HG03196 (cell line): ENCODE measurements around the gene DPP7.

Experiments
- ATAC-seq: cut with Tn5 transposase; IDR thresholded peaks from one replicate; pipeline ENCODE4 v1.9.1; 2021; ENCODE audit not compliant: unreplicated experiment

The DPP7 gene

GRCh38 chr9:137112564-137113384 is 1.8 kb downstream of the DPP7 start:
- ATAC-seq = no peak

DNA sequence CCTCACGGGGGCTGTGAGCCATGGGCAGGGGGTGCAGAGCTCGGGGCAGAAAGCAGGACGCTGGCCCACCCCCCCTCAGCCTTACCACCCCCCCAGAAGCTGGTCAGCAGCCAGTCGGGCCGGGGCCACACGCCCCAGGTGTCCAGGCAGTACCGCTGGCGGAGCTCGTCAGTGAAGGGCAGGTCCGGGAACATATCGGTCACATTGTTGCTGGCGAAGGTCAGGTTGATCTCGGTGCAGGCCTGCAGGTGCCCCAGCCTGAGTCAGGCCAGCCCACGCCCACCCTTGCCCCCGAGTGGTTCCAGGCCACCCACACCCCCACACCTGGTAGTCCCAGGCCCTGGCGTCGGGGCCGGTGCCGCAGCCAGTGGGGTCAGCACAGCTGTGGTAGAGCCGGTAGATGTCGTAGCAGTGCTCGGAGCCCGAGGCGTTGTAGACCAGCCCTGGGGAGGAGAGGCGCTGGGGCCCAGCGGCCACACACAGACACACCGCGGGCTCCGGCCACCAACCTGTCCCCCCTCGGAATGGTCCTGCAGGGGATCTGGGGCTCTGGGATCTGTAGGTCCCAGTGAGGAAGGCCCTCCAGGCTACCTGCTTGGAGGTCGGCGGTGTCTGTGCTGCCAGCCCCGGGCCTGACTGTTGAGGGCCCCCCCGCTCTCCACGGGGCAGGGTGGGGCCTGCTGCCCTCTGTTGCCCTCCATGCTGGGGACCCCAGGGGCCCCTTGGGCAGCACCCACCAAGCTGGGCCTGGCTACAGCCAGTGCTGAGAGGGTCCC is 2.6 kb downstream of the DPP7 start:
- ATAC-seq = no peak

DNA sequence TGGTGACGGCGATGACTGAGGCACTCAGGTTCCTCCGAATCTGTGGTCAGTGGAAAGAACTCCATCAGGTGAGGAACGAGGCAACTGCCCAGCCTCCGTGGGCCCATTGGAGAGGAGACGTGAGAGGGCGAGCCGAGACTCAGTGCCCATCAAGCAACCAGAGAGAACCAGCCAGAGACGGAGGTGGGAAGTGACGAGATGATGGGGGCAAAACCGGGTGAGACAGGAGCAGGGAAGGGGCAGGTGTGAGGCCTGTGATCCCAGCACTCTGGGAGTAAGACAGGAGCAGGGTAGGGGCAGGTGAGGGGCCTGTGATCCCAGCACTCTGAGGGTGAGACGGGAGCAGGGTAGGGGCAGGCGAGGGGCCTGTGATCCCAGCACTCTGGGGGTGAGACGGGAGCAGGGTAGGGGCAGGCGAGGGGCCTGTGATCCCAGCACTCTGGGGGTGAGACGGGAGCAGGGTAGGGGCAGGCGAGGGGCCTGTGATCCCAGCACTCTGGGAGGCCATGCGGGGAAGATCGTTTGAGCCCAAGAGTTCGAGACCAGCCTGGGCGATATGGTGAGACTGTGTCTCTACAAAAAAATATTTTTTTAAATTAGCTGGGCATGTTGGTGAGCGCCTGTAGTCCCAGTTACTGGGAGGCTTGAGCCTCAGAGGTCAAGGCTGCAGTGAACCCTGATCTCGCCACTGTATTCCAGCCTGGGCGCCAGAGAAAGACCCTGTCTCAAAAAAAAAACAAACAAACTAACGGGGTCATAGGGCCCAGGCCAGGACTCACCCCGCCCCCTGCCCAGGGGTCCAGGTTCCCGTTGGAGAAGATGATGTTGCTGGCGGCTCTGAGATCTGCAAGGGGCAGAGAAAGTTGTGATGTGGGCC is 3.4 kb downstream of the DPP7 start:
- ATAC-seq = no peak

- no peak for ATAC-seq
Observed at GRCh38 chr9:137110147-137110910, 4.2 kb downstream of the DPP7 start.

- no peak for ATAC-seq
Observed at GRCh38 chr9:137109250-137110146, 5.0 kb downstream of the DPP7 start.

DNA sequence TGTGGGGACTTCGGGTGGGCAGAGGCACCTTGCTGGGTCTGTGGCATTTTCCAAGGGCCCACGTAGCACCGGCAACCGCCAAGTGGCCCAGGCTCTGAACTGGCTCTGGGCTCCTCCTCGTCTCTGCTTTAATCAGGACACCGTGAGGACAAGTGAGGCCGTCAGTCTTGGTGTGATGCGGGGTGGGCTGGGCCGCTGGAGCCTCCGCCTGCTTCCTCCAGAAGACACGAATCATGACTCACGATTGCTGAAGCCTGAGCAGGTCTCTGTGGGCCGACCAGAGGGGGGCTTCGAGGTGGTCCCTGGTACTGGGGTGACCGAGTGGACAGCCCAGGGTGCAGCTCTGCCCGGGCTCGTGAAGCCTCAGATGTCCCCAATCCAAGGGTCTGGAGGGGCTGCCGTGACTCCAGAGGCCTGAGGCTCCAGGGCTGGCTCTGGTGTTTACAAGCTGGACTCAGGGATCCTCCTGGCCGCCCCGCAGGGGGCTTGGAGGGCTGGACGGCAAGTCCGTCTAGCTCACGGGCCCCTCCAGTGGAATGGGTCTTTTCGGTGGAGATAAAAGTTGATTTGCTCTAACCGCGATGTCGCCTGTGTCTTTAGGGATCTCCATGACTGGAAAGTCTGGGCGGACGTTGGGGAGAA is 5.8 kb downstream of the DPP7 start:
- no peak for ATAC-seq

GRCh38 chr9:137107982-137108381 is 6.6 kb downstream of the DPP7 start:
- no peak for ATAC-seq

DNA sequence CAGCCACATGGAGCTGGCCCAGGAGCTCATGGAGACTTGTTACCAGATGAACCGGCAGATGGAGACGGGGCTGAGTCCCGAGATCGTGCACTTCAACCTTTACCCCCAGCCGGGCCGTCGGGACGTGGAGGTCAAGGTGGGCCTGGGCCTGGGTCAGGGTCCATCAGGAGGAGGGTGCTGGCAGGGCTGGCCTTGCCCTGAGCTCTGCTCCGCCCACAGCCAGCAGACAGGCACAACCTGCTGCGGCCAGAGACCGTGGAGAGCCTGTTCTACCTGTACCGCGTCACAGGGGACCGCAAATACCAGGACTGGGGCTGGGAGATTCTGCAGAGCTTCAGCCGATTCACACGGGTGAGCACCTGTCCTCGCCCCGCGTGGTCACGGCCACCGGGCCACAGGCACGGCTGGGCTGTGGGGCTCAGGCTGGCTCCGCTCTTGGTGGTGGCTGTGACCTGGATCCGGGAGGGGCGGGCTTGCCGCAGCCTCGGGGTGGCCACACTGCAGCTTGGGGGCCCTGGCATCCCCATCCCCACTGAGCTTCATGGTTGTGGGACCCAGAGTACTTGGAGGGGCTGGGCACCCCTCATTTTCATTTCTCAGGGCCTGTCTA is 7.1 kb downstream of the DPP7 start:
- ATAC-seq = no peak

DNA sequence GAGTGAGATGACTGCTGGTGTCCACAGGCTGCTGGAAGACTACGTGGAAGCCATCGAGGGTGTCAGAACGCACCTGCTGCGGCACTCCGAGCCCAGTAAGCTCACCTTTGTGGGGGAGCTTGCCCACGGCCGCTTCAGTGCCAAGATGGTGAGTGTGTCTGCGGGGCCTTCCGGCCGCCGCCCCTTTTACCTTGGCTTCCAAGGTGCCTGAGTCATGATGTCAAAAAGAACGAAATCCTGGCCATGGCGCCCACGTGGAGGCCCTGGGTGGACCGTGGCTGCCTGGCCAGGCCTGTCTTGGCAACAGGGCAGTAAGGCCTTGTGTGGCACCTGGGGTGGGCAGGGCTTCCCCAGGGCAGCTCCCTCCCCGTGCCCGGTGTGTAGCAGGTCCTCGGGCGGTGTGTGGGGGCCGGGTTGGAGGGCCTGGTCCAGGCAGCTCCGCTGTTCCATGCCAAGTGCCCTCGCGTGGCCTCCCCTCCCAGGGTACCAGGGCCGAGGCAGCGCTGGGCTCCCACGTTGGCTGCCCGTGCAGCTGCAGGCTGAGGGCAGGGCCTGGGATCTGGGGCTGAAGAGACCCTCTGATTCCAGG is 7.8 kb downstream of the DPP7 start:
- no peak for ATAC-seq

DNA sequence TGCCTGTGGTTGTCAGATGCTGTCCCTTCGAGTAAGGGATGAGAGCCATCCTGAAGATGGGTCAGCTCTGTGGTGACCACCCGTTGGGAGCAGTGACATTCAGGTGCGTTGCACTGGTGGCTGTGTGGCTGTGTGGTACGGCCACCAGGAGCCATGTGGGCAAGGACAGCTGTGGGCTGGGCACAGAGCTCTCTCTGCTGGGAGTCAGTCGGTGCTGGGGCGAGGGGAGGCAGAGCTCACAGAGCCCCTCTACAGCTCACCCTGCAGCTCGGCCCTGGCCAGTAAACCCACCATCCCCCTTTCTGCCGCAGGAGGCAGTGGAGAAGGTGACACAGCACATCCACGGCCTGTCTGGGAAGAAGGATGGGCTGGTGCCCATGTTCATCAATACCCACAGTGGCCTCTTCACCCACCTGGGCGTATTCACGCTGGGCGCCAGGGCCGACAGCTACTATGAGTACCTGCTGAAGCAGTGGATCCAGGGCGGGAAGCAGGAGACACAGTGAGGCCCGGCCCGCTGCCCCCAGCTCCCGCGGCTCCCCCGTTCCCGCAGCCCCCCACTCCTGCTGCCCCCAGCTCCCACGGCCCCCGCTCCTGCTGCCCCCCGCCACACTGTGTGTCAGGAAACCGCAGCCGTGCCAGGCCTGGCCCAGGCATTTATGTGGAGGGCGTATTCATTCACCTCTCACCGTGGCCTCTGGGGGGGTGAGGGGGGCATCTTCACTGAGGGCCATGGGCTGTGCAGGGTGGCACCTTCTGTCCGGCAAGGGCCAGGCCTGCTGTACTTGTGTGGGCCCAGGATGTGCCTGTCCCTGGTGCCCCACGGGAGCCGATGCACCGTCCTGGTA is 8.5 kb downstream of the DPP7 start:
- ATAC-seq = no peak

DNA sequence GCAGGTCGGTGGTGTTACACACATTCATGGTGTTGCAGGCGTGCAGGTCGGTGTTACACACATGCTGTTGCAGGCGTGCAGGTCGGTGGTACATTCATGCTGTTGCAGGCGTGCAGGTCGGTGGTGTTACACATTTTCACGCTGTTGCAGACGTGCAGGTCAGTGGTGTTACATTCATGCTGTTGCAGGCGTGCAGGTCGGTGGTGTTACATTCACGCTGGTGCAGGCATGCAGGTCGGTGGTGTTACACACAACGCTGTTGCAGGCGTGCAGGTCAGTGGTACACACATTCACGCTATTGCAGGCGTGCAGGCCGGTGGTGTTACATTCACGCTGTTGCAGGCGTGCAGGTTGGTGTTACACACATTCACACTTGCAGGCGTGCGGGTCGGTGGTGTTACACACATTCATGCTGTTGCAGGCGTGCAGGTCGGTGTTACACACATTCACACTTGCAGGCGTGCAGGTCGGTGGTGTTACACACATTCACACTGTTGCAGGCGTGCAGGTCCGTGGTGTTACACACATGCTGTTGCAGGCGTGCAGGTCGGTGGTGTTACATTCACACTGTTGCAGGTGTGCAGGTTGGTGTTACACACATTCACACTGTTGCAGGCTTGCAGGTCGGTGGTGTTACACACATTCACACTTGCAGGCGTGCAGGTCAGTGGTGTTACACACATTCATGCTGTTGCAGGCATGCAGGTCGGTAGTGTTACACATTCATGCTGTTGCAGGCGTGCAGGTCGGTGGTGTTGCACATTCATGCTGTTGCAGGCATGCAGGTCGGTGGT is 11.1 kb downstream of the DPP7 start:
- no peak for ATAC-seq

- ATAC-seq = no peak
Observed at GRCh38 chr9:137099231-137099630, 15.3 kb downstream of the DPP7 start.

DNA sequence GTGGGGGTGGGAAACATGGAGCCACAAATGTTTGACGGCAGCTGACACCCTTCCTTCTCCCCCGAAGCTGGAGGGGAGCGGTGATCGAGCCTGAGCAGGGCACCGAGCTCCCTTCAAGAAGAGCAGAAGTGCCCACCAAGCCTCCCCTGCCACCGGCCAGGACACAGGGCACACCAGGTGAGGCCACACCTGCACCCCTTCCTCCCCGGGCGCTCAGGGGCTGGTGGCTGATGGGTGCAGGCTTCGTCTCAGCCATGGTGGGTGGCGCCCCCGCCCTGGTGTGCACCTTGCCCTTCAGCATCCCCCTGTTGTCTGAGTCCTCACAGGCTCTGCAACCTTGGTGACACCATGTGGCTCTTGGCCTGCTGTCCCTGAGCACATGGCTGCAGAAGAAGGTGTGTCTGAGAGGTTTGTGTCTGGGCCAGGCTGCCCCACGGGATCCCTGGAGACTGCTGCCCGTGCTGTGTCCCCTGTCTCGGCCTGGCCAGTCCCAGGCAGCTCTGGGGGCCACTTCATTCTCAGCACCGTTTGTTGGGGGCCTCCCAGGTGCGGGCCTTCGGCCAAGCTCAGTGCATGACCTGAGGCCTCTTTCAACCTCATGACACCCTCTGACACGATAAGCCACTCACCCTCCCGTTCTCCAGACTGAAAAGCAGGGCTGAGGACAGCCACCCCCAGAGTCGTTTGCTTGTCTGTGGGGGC is 16.6 kb downstream of the DPP7 start:
- ATAC-seq = no peak

DNA sequence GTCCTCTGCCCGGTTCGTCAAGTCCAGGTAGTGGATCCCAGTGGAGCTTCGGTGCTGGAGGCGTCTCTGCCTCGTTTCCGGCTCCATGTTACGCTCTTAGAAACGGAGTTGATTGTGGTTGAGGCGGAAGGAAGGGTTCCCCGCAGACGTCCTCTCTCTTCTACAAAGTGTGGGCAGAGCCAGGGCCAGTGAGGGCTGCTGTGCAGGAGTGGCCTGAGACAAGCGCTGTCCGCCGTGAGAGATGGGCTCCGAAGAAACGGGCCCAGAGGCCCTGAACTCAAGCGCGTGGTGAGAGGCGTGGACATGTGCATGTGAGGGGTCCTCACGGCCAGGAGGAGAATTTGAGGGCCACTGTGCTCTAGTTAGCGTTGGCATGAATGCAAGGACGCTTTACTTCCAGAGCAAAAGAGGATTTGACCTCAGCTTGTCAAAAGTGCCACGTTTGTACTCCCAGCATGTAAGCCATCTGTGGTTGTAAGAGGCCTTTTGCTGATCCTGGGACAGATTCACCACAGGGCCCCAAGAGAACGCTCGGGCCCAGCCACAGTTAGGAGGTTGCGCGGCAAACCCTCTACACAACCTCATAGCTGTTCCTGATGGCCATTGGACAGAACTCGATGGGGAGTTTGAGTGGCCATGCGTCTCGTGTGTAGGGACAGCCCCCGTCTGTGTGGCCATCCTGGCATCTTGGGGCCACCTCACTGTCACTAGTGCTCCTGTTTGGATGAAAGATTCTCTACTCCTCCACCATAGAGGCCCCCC is 17.6 kb downstream of the DPP7 start:
- no peak for ATAC-seq
